SIG-M5 (cell line): Measurements from ENCODE around the gene DEF6.
"Not testable (repeated sequence)": the region's sequence is repeated elsewhere in the genome, so short reads cannot be mapped to it uniquely, and the experiment has no call there.

Experiments used
- DNase-seq: peaks from one replicate; lab custom pipeline; 2025; lab: John Stamatoyannopoulos, UW

Gene DEF6

GRCh38 chr6:35280903-35281302, 16.7 kb upstream of the DEF6 start:
- no peak for DNase-seq

GRCh38 chr6:35282472-35282871, 15.1 kb upstream of the DEF6 start:
- no peak for DNase-seq

GRCh38 chr6:35283361-35283760, 14.3 kb upstream of the DEF6 start:
- DNase-seq = no peak

- DNase-seq = no peak
Measured at GRCh38 chr6:35287671-35288396, 9.8 kb upstream of the DEF6 start.

GRCh38 chr6:35288834-35289233, 8.8 kb upstream of the DEF6 start:
- DNase-seq = no peak

GRCh38 chr6:35291491-35291890, 6.1 kb upstream of the DEF6 start:
- no peak for DNase-seq

- DNase-seq = no peak
Measured at GRCh38 chr6:35292494-35292893, 5.1 kb upstream of the DEF6 start.

GRCh38 chr6:35293681-35294080, 3.9 kb upstream of the DEF6 start:
- no peak for DNase-seq

- DNase-seq = no peak
Measured at GRCh38 chr6:35294308-35294945, 3.2 kb upstream of the DEF6 start.

GRCh38 chr6:35295036-35295435, 2.6 kb upstream of the DEF6 start:
- DNase-seq = no peak

- DNase-seq = no peak
Measured at GRCh38 chr6:35295521-35296315, 1.9 kb upstream of the DEF6 start.

GRCh38 chr6:35296931-35297600, 552 bp upstream of the DEF6 start:
- DNase-seq = no peak

GRCh38 chr6:35298625-35299140, 1.1 kb downstream of the DEF6 start:
- DNase-seq = no peak

GRCh38 chr6:35299674-35300073, 2.1 kb downstream of the DEF6 start:
- peak; percentile 47 for DNase-seq

GRCh38 chr6:35300848-35301247, 3.2 kb downstream of the DEF6 start:
- DNase-seq = no peak

GRCh38 chr6:35302604-35303241, 5.1 kb downstream of the DEF6 start:
- peak; percentile 39 for DNase-seq

GRCh38 chr6:35304299-35304698, 6.7 kb downstream of the DEF6 start:
- no peak for DNase-seq

GRCh38 chr6:35305117-35305516, 7.5 kb downstream of the DEF6 start:
- DNase-seq = no peak

GRCh38 chr6:35307138-35307537, 9.5 kb downstream of the DEF6 start:
- not testable (repeated sequence) for DNase-seq

- not testable (repeated sequence) for DNase-seq
Measured at GRCh38 chr6:35308543-35308942, 10.9 kb downstream of the DEF6 start.

- no peak for DNase-seq
Measured at GRCh38 chr6:35309611-35310264, 12.1 kb downstream of the DEF6 start.
